Endodermal cell (in vitro differentiated cells): ENCODE results near the gene C11orf21. TPM values are rescaled to one million over a fixed set of nuclear protein-coding genes. Genes with fewer than 3 reads are reported as not detected.

ENCODE experiments used
- DNase-seq: peaks from one replicate; pipeline ENCODE4 v3.0.0-alpha.2; 2017
- H3K27ac ChIP-seq: 2 replicates; pipeline ENCODE4 v1.5.1; 2013; ENCODE audit warnings: mild to moderate bottlenecking, low read depth, low read length, moderate library complexity
- H3K27me3 ChIP-seq: 2 replicates; pipeline ENCODE4 v1.6.1; 2013; ENCODE audit warnings: mild to moderate bottlenecking, low read length, moderate library complexity; ENCODE audit not compliant: insufficient read depth, control insufficient read depth, poor library complexity, severe bottlenecking
- H3K36me3 ChIP-seq: 2 replicates; pipeline ENCODE4 v1.7.0; 2013; ENCODE audit warnings: mild to moderate bottlenecking, low read length, moderate library complexity; ENCODE audit not compliant: control insufficient read depth, insufficient read depth
- H3K4me1 ChIP-seq: one replicate; pipeline ENCODE4 v1.7.0; 2013; ENCODE audit warnings: low read length; ENCODE audit not compliant: control insufficient read depth, insufficient read depth
- H3K4me3 ChIP-seq: 2 replicates; pipeline ENCODE4 v1.5.1; 2013; ENCODE audit warnings: mild to moderate bottlenecking, low read length, moderate library complexity
- H3K9ac ChIP-seq: 2 replicates; pipeline ENCODE4 v1.6.1; 2013; ENCODE audit warnings: mild to moderate bottlenecking, low read length, moderate library complexity; ENCODE audit not compliant: poor library complexity, severe bottlenecking; ENCODE audit errors: extremely low read depth
- H3K9me3 ChIP-seq: 2 replicates; pipeline ENCODE4 v1.6.1; 2013; ENCODE audit warnings: mild to moderate bottlenecking, low read length, moderate library complexity; ENCODE audit not compliant: control insufficient read depth
- H3K27ac Mint-ChIP-seq: 2 replicates; pipeline ENCODE4 v1.8.0; 2020; ENCODE audit warnings: mixed read lengths
- H3K27me3 Mint-ChIP-seq: 2 replicates; pipeline ENCODE4 v1.8.0; 2021; ENCODE audit warnings: mild to moderate bottlenecking, mixed read lengths; ENCODE audit not compliant: insufficient read depth
- H3K36me3 Mint-ChIP-seq: 2 replicates; pipeline ENCODE4 v1.8.0; 2020; ENCODE audit warnings: low read depth, mixed read lengths
- H3K4me1 Mint-ChIP-seq: 2 replicates; pipeline ENCODE4 v1.8.0; 2020; ENCODE audit warnings: mixed read lengths
- H3K4me3 Mint-ChIP-seq: 2 replicates; pipeline ENCODE4 v1.8.0; 2020; ENCODE audit warnings: mild to moderate bottlenecking, moderate library complexity, mixed read lengths
- H3K9me3 Mint-ChIP-seq: 2 replicates; pipeline ENCODE4 v1.8.0; 2020; ENCODE audit warnings: mild to moderate bottlenecking, mixed read lengths
- CTCF ChIP-seq: fragments of 200-600 bp; sonication (generic); conservative IDR thresholded peaks from 2 replicates; pipeline ENCODE4 v1.5.0; 2021; ENCODE audit warnings: antibody characterized with exemption, mild to moderate bottlenecking
- WGBS, 2 experiments: methylation state at CpG; one replicate each; pipeline versions ENCODE4 v1.1.5 to v1.1.7; 2013; ENCODE audit warnings: missing lambda C conversion rate in 2 of 2, mixed read lengths in 1 of 2; ENCODE audit not compliant: insufficient coverage in 1 of 2, insufficient read length in 1 of 2; 5-methylcytosine and 5-hydroxymethylcytosine counted together
- total RNA-seq, 2 donors: library from RNA; stranded (reverse); fragmentation: NEBNext Ultra II Directional in 1 of 2; extraction: Animal tissue kit (Norgen Biotek cat#: 25700) in 1 of 2; gene quantifications; 2 replicates in 1 of 2; 3 replicates in 1 of 2; pipeline ENCODE4 v1.2.1, GENCODE V29; 2021

Gene C11orf21
- total RNA-seq, 2 donors from 2014 or later, result 0.20 TPM; not detected in 1

DNA sequence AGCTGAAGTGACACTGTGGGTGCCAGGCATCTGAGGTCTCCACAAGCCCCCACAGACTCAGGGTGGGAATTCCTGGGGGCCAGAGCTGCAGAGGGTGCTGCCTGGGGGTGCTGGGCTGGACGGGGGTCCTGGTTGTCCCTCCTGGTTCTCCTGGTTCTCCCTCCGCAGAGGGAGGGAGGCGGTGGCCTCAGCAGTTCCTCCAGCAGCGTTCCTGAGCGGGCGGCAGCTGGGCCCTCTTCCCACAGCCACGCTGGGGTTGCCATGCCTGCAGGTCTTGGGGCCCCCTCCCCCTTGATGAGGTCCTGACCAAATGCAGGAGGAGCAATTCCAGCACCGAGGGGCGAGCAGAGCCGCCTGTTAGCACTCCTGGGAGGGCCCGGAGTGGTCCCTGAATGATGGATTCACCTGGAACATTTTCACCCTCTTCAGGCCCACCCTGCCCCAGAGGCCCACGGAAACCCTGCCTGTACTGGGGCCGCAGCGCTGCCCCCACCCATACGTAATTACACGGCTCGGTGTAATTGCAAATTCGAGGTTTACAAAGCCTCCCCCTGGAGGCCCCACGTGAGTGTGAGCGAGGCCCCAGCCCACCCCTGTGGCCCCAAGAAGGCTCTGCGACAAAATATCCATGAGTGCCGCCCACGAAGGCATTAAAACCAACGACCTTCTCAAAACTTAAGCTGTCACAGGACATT is 635 bp downstream of the C11orf21 start:
- no peak for DNase-seq
- H3K36me3 Mint-ChIP-seq, result no peaks in the 10 kb centered on the region
- H3K4me1 ChIP-seq, result no peaks in the 10 kb centered on the region
- TF ChIP-seq CTCF, result no peak
- no peaks in the 10 kb centered on the region for H3K27me3 ChIP-seq
- 80 to 83% methylated on average over 9 to 24 of the region's 24 CpGs for WGBS, 2 experiments
- H3K4me3 Mint-ChIP-seq, result no peak overlapping the region
- no peaks in the 10 kb centered on the region for H3K4me1 Mint-ChIP-seq
- no peaks in the 10 kb centered on the region for H3K9me3 ChIP-seq
- no peak overlapping the region for H3K4me3 ChIP-seq
- H3K27ac Mint-ChIP-seq, result no peak overlapping the region
- H3K9ac ChIP-seq, result no peak overlapping the region
- no peaks in the 10 kb centered on the region for H3K36me3 ChIP-seq
- H3K27me3 Mint-ChIP-seq, result peaks cover 3% of the 10 kb centered on the region
- no peak overlapping the region for H3K27ac ChIP-seq
- H3K9me3 Mint-ChIP-seq, result no peaks in the 10 kb centered on the region

DNA sequence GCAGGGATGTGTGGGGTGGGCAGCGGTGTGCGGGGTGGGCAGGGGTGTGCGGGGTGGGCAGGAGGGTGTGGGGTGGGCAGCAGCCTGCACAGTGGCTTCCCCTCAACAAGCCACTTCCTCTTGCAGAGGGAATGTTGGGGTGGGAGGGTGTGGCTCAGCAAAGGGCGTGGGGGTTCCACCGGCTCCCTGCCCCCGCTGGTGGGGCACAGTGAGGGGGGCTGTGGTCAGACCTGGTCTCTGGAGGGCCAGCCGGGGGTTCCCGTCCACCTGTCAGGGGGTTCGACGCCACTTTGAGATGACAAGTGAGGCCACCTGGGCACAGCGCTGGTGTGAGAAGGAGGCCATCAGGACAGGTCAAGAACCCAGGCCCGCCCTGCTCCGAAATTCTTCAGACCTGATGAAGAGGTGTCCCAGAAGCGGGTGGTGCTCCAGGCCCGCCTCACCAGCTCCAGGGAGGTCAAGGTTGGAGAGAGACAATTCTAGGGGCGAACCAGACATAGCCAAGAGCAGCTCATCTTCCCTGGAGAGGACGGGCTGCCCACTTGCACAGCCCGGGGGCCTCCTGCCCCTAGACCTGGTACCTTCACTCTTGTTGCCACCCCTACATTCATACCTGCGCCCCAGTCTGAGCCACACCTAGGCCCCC is 1.3 kb downstream of the C11orf21 start:
- no peak overlapping the region for H3K9ac ChIP-seq
- no peak overlapping the region for H3K4me3 Mint-ChIP-seq
- no peak overlapping the region for H3K27ac ChIP-seq
- H3K27me3 ChIP-seq, result no peaks in the 10 kb centered on the region
- TF ChIP-seq CTCF, result no peak
- WGBS, 2 experiments, result 94 to 98% methylated on average over 12 to 16 of the region's 19 CpGs
- H3K4me1 Mint-ChIP-seq, result no peaks in the 10 kb centered on the region
- no peaks in the 10 kb centered on the region for H3K4me1 ChIP-seq
- no peaks in the 10 kb centered on the region for H3K9me3 ChIP-seq
- no peaks in the 10 kb centered on the region for H3K9me3 Mint-ChIP-seq
- no peak for DNase-seq
- no peaks in the 10 kb centered on the region for H3K36me3 ChIP-seq
- no peaks in the 10 kb centered on the region for H3K36me3 Mint-ChIP-seq
- H3K4me3 ChIP-seq, result no peak overlapping the region
- H3K27me3 Mint-ChIP-seq, result peaks cover 3% of the 10 kb centered on the region
- no peak overlapping the region for H3K27ac Mint-ChIP-seq

- 85 to 100% methylated on average over 2 to 8 of the region's 10 CpGs for WGBS, 2 experiments
- H3K9me3 Mint-ChIP-seq, result no peaks in the 10 kb centered on the region
- Histone ChIP-seq H3K27me3 (no peaks in the 10 kb centered on the region), H3K4me3 (no peak overlapping the region), H3K4me1 (no peaks in the 10 kb centered on the region), H3K27ac (no peak overlapping the region), H3K36me3 (no peaks in the 10 kb centered on the region), H3K9ac (no peak overlapping the region), H3K9me3 (no peaks in the 10 kb centered on the region)
- no peak overlapping the region for H3K4me3 Mint-ChIP-seq
- no peaks in the 10 kb centered on the region for H3K36me3 Mint-ChIP-seq
- no peaks in the 10 kb centered on the region for H3K4me1 Mint-ChIP-seq
- no peak for TF ChIP-seq CTCF
- no peak overlapping the region for H3K27ac Mint-ChIP-seq
- peak; percentile 40 for DNase-seq
- H3K27me3 Mint-ChIP-seq, result peaks cover 9% of the 10 kb centered on the region
Measured at GRCh38 chr11:2299773-2300172, 1.9 kb downstream of the C11orf21 start.
